HG03039 (cell line): Measurements from ENCODE around the gene MED12L.
A peak's percentile ranks its signal among the peaks of the same experiment; 100 is the strongest.

ENCODE experiments used
- ATAC-seq: cut with Tn5 transposase; IDR thresholded peaks from one replicate; pipeline ENCODE4 v1.9.1; 2021; ENCODE audit warnings: mild to moderate bottlenecking, moderate library complexity; ENCODE audit not compliant: unreplicated experiment

MED12L gene

GRCh38 chr3:151171145-151171757 is 85.8 kb downstream of the MED12L start:
- ATAC-seq = peak; percentile 52

- ATAC-seq = no peak
Measured at GRCh38 chr3:151174351-151174750, 88.9 kb downstream of the MED12L start.

DNA sequence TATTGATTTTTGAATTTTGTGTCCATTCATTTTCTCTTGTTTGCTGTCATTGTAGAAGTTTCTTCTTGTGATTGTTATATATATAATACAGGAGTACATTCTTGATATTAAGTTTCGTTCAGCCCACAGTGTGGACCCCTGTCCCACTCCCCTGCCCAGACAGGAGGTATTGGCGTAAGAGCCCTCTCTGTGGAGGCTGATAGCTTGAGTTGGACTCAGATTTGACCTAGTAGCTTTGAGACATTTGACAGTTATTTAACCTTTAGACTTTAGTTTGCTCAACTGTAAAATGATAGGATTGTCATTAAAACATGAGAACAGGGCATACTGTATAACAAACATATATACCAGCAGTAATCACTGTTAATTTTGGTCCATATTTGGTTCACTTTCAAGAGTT is 90.5 kb downstream of the MED12L start:
- no peak for ATAC-seq

GRCh38 chr3:151178208-151178845 is 92.9 kb downstream of the MED12L start:
- no peak for ATAC-seq

DNA sequence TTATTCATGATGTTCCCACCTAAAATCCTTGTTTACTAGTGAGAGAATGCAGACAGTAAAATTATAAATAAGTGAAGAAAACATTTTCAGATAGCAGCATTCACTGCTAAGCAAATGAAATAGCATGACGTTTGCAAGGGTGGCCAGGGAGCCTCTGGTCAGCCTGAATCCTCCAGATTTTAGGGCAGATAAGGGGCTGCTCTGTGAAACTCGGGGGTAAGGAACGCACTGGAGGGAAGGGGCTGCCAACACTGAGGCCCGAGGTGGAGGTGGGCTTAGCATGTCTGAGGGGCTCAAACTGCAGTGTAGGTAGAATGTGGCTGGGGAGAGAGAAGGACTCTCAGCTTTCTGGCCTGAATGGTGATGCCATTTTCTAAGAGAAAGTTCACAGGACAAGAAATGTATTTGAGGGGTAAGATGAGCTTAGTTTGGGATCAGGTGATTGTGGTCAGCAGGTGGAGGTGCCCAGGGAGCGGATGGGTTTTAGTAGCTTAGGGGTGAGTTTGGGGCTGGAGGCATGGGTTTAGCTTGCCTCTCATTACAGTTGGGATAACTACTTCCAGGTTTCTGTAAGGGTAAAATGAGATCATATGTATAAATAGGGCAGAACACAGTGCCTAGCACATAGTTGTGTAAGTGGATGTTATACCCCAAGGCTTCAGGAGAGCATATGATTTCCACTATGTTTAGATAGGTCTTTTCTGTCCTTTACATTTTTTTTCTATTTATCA is 97.0 kb downstream of the MED12L start:
- no peak for ATAC-seq

DNA sequence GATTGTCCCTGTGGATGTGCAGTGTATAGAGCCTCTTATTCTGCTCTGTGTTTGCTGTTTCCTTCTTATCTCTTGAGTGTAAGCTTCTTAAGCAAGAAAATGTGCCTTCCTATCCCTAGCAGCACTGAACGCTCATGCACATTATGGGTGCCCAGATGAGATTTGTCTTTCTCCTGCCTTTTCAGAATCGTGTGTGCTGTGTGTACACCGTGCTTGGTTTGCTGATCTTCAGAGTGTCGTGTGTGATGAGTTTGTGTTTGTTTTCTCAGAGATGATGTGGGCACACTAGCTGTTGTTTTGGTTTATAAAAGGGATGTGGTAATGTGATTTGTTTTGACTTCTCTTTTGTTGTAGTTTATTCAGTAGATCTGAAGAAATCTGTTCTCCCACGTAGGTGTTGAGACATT is 97.8 kb downstream of the MED12L start:
- ATAC-seq = no peak

DNA sequence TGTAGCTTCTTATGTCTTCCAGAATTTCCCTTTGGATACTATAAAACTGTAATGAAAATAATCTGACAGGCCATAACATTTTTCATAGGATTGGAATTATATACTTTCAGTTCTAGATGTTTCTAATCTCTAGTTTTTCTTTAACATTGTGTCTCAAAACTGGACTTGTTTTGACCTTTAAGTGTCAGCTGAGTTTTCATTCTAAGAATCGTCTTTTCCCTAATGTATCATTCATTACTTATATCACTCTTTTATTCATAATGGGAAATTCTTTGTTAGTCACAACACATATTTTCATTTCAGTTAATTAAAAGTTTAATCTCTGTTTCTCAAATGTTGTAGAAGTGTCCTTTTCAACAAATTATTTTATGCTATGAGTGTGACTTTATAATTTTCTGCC is 105.6 kb downstream of the MED12L start:
- no peak for ATAC-seq

- no peak for ATAC-seq
Measured at GRCh38 chr3:151192545-151192944, 107.1 kb downstream of the MED12L start.

DNA sequence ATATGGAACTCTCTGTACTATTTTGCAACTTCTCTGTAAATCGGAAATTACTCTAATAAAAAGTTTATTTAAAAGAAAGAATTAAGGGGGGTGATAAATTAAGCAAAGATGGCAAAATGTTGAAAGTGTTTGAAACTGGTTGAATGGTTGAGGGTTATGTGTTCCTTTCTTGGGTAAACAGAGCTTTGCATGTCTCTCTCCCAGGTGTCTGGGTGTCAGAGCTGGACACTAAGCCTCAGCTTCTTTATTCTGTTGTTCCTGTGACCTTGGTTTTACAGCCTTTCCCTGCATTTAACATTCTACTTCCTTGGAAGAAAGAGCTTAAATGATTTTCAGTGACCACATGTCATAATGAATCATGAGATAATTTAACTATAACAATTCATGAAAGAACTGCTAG is 110.4 kb downstream of the MED12L start:
- ATAC-seq = no peak

GRCh38 chr3:151196434-151196833 is 111.0 kb downstream of the MED12L start:
- no peak for ATAC-seq

DNA sequence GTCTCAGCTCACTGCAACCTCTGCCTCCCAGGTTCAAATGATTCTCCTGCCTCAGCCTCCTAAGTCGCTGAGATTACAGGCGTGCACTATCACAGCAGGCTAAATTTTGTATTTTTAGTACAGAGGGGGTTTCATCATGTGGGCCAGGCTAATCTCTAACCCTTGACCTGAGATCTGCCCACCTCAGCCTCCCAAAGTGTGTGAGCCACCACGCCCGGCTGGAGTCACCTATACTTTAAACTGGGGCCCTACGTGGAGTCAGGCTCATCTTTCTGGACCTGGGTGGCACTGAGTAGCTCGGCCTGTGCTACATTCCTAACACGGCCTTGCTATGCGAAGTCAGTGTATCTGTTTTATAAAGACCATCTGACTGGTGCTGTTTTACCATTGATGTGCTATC is 111.8 kb downstream of the MED12L start:
- no peak for ATAC-seq

- no peak for ATAC-seq
Measured at GRCh38 chr3:151197981-151198767, 112.7 kb downstream of the MED12L start.

DNA sequence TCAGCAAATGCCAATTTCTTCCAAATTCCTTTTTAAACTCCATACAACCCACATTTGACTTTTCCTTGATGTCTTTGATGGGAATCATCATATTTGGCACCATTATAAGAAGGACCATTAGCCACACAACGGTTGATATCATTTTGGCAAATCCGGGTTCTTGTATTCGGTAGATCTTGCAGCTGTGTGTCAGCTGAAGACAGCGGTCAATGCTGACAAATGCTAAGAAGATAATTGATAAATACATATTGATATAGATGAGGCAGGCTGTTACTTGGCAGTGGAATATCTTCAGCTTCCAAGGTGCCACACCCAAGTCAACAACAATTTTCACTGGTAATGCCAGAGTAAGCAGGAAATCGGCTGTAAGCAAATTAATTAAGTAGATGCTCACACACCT is 113.4 kb downstream of the MED12L start:
- no peak for ATAC-seq

DNA sequence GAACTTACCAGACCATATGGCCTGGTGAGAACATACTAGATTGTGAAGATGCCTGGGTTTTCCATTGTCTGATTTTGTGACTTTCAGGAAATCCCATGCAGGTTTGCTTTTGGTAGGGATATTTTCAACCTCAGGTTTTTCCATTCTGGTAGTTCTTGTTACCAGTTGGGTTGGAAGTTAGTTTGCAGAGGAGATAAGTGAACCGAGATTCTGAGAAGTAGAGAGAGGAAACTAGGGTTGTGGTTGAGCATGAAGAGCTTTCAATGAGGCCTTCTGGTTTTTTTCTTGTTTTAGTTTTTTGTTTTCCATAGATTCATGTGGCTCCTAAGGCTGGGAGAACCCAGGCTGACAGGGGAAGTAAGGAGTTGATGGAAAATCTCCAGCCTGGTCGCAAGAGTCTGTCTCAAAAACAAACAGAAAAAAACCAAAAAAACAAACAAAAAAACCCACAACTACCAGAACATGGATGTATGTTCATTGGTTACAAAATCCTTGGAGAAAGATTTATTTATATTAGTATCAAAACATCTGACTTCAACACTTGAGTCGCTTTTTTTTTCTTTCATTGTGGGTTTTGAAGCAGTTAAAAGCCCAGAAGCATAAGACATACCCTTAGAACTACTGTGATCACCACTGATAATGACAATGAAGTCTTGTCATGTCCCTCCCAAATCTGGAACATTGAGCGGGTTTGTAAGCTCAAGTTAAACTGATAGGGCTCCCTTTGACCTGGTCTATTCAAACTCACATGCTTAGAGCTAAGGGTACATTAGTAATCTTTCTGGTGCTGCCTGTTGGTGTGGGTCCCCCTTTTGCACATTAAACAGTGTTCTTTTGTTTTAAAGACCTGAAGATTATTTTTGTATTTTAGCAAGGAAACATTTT is 114.3 kb downstream of the MED12L start:
- no peak for ATAC-seq

DNA sequence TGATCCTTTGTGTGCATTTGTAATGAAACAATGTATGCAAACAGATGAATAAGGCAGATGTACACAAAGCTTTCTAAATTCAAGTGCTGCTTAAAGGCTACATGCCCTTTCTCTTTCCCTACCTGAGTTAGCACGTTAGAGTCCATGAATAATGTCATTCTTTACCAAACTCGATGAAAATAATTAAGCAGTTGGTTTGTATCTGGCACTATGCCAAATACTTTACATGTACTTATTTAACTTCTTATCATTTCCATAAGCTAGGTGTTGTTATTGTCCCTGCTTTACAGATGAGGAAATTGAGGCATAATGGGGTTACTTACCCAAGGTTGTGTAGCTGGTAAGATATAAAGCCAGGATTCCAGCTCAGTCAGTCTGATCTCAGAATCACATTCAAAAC is 115.1 kb downstream of the MED12L start:
- ATAC-seq = no peak

DNA sequence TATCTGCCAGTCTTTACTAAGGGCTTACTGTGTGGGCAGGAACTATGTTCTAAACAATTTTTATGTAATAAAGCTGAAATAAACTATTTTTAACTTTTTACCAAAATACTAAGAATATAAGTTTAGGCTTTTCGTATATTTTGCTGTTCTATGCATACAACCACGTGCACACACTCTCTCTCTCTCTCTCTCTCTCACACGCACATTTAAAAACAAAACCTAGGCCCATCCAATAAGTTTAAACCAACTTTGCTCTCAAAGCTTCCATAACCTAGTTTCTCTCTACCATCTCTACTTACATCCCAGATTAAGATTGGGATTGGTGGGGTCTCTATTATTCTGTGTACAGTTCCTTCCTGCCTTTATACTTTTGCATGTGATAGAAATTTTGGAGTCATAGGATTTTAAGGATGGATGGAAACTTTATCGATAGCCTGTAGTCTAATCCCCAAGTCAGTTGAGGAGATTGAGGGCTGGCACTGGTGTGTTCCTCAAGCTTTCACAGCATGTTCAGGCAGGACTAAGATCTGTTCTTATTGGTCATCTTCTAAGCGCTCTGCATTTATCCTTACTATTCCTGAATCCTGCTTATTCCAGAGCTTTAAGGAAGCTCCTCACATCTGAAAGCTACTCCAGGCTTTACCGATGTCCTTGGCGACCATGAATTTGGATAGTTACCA is 115.7 kb downstream of the MED12L start:
- no peak for ATAC-seq

GRCh38 chr3:151203051-151203420 is 117.6 kb downstream of the MED12L start, which contains the start of gene GPR171:
TSS of gene GPR171 (minus strand) at chr3:151203216. CDS start at chr3:151199386, 3,830 bp downstream.
- ATAC-seq = peak; percentile 94

DNA sequence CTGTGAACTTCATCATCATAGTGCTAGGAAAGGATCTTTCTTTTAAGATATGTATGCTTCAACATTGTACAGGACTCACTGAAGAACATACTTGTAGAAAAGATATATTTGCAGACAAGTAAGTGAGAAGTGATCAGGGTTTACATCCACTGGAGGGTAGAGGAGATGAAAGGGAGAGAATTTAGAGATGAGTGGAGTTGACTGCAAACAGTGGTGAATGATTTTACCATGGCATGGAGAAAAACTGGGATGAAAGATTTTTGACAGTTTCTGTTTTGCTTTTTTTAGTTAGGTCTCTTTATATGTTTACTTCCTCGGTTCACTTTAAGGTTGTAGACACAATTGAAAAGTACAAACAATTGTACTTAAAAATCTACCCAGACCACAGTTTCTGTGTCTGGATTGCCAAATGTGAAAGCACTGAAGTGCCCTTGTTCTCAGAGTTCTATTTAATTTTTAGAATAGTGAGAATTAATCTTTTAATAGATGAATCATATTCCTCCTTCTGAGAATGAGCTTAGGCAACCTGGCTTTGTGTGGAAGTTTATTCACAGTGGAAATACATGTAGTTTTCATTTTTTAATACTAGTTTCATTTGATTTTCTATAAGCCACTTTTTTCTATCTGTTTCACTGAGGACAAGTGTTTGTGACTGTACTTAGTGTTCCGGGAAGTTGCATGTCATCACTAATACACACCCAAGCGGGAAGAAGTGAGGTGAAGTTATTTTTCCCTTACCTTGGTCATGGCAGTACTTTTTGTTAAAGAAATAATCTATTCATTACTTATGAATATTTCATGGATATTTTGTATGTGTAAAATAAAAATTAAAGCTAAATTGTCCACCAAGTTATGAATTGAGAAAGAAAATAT is 119.3 kb downstream of the MED12L start:
- no peak for ATAC-seq

DNA sequence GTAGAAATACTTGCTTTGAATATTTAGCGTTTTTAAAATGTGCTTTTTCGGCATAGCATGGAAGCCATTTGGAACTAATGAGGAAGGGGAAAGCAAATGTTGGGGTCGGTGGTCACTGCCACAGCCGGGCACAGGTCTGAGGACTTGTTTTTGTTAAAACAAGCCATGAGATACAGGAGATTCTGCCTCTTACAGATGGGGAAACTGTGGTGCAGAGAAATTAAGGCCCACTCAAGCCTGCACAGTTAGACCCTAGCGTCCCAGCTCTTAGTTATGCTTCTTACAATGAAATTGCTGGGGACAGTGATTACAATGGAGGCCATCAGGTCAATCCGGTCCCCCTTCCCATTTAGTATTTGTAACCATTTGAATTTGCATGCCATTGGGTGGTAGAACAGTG is 120.0 kb downstream of the MED12L start:
- no peak for ATAC-seq
